ENCODE measurements around the gene KRT85.
A peak's percentile ranks its signal among the peaks of the same experiment; 100 is the strongest.

The KRT85 gene

DNA sequence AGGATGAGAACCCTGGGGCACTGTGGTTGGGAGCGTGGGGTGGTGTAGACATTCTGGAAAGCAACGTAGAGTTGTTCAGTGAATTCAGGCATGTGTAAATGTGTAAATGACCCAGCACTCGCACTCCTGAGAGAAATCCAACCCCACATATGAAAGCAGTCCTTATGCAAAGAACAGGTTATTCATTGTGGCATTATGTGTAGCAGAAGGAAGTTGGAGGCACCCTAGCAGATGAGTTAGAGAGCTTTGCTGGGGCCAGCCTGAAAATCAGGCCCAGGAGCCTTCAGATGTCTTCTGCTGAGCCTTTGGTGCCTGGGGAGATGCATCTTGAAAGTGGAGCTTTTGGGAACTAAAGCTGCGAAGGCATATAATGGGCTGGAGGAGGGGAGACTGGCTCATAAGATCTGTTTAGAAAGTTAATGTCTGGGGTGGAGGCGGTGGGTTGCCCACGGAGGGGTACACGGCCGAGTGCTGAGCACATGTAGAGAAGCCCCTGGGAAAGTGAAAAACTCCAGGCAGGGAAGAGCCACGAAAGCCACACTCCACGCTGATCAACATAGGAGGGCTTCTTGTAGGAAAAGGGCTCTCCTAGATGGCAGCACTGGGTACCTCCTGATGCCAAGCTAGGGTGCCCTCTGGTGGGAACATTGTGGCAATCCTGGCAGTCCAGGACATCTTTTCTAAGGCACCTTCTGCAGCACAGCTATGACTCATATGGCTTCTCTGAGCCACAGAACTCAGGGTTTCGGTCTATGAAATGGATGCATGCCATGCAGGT lies 40.0 kb downstream of the KRT85 start:
- DNase-seq (ENCODE audit: low read depth), result peak; percentile 92
- TF ChIP-seq, protein P1, sequence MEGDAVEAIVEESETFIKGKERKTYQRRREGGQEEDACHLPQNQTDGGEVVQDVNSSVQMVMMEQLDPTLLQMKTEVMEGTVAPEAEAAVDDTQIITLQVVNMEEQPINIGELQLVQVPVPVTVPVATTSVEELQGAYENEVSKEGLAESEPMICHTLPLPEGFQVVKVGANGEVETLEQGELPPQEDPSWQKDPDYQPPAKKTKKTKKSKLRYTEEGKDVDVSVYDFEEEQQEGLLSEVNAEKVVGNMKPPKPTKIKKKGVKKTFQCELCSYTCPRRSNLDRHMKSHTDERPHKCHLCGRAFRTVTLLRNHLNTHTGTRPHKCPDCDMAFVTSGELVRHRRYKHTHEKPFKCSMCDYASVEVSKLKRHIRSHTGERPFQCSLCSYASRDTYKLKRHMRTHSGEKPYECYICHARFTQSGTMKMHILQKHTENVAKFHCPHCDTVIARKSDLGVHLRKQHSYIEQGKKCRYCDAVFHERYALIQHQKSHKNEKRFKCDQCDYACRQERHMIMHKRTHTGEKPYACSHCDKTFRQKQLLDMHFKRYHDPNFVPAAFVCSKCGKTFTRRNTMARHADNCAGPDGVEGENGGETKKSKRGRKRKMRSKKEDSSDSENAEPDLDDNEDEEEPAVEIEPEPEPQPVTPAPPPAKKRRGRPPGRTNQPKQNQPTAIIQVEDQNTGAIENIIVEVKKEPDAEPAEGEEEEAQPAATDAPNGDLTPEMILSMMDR (conservative IDR thresholded peaks at IDR 0.05; ENCODE audit: low read length), result peak; percentile 99
- H3K4me3 ChIP-seq (ENCODE audit: low read length), result no peak overlapping the region

DNA sequence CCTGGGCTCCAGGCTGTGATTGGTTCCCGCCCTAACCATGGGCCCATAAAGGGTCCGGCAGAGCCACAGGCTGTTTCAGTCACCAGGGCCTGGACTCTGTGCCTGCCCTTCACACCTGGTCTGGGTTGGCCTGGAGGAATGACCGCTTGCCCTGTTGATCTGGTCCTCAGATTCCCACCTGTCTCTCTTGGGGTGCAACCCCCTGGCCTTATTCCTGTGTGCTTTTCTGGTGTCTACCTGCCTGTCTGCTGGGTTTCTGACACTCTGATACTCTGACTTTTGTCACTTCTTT lies 43.2 kb downstream of the KRT85 start:
- no peak overlapping the region for H3K4me3 ChIP-seq (ENCODE audit: low read length)
- TF ChIP-seq, protein P1 (conservative IDR thresholded peaks at IDR 0.05; ENCODE audit: low read length), result no peak
- no peak for DNase-seq (ENCODE audit: low read depth)

DNA sequence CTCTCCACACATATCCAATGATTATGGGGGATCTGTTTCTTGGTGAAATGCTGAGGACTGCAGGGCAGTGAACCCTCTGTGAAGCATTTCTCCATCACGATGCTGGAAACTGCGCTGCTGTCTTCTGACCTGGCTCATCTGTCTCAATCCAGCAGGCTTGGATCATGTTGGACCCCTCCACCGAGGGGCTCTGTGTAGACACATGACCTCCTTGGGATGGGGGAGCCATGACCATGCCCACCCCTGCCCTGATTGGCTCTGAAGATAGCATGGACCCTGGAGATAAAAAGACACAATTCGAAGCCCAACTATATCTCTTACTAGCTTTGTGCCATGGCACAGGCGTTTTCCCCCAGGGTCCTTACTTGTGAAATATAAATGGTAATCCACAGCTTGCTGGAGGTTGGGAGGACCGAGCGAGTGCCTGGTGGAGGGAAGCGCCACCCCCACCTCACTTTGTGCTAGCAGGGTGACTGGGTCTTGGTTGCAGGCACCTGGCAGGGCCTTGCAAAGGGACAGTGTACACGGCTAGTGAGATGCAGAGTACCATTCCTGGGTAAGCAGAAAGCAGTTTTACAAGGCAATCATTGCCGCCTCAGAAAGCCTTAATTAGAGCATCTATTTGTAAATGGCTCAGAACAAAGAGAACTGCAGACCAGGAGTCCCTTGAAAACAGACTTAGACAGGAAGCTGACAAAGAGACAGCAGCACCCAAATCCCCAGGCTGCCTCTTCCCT lies 43.7 kb downstream of the KRT85 start:
- no peak for DNase-seq (ENCODE audit: low read depth)
- TF ChIP-seq, protein P1 (conservative IDR thresholded peaks at IDR 0.05; ENCODE audit: low read length), result no peak
- H3K4me3 ChIP-seq (ENCODE audit: low read length), result no peak overlapping the region

DNA sequence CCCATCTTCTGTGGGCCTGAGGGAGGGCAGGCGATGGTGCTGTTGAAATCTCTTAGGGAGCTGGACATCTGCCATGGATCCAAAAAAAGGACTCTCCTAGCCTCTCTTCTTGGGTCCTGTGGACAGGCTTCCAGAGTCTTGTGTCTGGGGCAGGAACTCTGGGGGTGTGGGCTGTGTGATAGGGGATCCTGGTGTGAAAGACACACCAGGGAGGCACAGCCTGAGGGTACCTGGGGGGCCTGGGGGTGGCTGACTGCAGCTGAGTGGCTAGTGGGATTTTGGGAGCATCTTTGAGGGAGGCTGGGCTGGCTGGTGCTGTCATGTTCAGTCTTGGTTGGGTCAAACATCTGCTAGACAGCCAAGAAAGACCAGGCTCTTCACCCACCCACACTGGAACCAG lies 44.3 kb downstream of the KRT85 start:
- no peak for DNase-seq (ENCODE audit: low read depth)
- TF ChIP-seq, protein P1 (conservative IDR thresholded peaks at IDR 0.05; ENCODE audit: low read length), result no peak
- H3K4me3 ChIP-seq (ENCODE audit: low read length), result no peak overlapping the region

DNA sequence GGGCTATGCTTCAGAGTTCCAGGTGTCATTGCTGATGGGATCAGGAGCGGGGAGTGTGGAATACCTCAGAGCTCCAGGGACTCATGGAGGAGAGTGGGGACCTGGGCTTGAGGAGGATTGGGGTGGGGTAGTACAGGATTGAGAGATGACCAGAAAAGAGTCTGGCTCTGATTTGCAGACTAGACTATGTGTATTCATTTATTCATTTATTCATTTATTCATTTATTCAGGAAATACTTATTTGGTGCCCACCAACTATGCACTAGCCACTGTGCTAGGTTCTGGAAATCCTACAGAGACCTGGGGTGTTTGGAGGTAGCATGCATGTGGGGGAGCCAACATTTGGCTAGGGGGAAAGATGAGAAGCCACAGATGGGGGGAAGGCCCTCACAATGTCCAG lies 45.2 kb downstream of the KRT85 start:
- no peak for DNase-seq (ENCODE audit: low read depth)
- TF ChIP-seq, protein P1 (conservative IDR thresholded peaks at IDR 0.05; ENCODE audit: low read length), result no peak
- H3K4me3 ChIP-seq (ENCODE audit: low read length), result no peak overlapping the region

DNA sequence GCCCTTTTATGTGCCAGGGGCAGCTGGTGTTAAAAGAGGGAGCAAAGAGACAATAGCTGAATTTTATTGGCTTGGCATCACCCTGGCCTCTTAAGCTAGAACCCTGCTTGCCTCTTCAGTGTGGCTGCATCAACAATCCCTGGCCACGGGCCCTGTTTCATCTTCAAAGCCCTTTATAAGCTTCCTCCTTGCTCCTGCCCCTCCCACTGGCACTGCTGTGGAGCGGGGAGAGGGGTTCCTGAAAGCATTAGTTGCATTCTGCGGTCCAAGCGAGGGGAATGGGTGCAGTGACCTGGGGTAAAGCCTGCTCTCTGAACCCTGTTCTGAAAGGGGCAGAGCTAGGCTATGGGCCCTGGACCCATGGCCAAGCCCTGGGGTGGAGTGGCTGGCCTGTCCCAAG lies 45.9 kb downstream of the KRT85 start:
- TF ChIP-seq, protein P1 (conservative IDR thresholded peaks at IDR 0.05; ENCODE audit: low read length), result no peak
- DNase-seq (ENCODE audit: low read depth), result no peak
- H3K4me3 ChIP-seq (ENCODE audit: low read length), result no peak overlapping the region

All from AG10803 (cell line).